T-helper 22 cell (primary cell): ENCODE data around the gene PCID2.
"Not testable (repeated sequence)": the region's sequence is repeated elsewhere in the genome, so short reads cannot be mapped to it uniquely, and the experiment has no call there.

ENCODE experiments used
- DNase-seq: peaks from one replicate; pipeline ENCODE4 v3.0.0-alpha.2; 2020; ENCODE audit warnings: low read depth

PCID2 gene

GRCh38 chr13:113164492-113164891, 44.0 kb downstream of the PCID2 start:
- no peak for DNase-seq

DNA sequence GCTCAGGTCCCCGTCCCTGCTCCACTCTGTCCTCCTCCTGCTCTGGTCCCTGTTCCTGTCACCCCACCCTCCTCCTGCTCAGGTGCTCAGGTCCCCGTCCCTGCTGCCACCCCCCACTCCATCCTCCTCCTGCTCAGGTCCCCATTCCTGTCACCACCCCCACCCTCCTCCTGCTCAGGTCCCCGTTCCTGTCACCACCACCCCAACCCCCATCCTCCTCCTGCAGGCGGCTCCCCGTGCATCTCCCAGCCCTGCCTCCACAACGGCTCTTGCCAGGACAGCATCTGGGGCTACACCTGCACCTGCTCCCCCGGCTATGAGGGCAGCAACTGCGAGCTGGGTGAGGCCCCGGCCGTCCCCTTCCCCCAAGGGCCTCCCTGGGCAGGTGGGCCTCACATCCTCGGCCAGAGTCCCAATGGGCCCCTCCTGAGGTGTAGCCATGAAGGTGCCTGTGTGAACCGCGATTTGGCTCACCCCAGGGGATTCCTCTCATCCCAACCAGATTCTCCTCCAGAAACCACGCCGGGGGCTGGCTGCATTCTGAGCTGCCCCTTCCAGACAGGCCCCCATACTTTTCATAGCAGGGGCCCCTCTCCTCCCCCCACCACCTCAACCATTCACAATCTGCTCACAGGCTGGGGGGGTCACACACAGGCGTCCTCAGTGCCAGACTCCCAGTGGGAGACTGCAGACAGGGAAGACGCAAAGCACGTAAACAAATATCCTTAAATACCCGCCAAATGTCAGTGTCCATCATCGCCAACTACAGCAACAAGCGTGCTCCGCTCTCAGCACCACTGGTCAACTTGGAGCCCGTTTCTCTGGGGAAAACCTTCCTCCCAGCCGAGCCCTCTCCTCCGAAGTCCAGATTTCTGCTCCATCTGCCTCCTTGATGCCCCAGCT, 45.4 kb downstream of the PCID2 start:
- no peak for DNase-seq

- DNase-seq = not testable (repeated sequence)
Measured at GRCh38 chr13:113161975-113162374, 46.5 kb downstream of the PCID2 start.

GRCh38 chr13:113161433-113161832, 47.0 kb downstream of the PCID2 start:
- no peak for DNase-seq

- DNase-seq = no peak
Measured at GRCh38 chr13:113160983-113161382, 47.5 kb downstream of the PCID2 start.

DNA sequence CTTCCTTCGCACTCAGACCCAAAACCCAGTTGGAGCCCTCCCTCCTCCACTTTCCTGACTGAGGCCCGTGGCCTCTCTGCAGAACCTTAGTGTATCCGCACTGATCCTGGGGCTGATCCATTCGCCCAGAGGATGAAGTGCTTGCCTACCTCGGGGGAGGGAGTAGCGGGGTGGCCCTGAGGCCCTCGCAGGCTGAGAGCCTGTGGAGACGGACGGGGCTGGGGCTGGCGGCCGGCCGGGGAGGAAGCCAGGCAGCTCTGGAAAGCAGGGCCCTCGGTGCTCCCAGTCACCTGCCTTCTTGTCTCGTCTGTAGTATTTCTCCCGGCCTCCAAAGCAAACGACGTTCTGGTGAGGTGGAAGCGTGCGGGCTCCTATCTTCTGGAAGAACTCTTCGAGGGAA, 48.8 kb downstream of the PCID2 start:
- DNase-seq = no peak

- no peak for DNase-seq
Measured at GRCh38 chr13:113158946-113159345, 49.5 kb downstream of the PCID2 start.

- DNase-seq = no peak
Measured at GRCh38 chr13:113157929-113158747, 50.3 kb downstream of the PCID2 start, which contains the start of gene PROZ. PROZ (plus strand) TSS chr13:113158648; CDS start chr13:113158661, 13 bp downstream.

- DNase-seq = no peak
Measured at GRCh38 chr13:113157206-113157928, 51.1 kb downstream of the PCID2 start.

DNA sequence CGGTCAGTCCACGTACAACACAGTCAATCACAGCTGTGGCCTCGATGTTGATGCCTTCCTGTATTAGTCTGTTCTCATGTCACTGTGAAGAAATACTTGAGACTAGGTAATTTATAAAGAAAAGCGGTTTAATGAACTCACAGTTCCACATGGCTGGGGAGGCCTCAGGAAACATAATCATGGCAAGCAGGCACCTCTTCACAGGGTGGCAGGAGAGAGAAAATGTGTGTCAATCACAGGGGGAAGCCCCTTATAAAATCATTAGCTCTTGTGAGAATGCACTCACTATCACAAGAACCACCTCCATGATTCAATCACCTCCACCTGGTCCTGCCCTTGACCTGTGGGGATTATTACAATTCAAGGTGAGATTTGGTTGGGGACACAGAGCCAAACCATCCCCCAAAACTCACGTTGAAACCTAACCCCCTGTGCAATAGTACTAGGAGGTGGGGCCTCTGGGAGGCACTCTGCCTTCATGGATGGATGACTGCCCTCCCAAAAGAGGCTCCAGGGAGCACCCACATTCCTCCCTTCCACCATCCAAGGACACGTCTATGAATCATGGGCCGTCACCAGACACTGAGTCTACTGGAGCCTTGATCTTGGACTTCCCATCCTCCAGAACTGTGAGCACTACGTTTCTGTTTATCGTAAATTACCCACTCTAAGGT, 52.4 kb downstream of the PCID2 start:
- DNase-seq = no peak

DNA sequence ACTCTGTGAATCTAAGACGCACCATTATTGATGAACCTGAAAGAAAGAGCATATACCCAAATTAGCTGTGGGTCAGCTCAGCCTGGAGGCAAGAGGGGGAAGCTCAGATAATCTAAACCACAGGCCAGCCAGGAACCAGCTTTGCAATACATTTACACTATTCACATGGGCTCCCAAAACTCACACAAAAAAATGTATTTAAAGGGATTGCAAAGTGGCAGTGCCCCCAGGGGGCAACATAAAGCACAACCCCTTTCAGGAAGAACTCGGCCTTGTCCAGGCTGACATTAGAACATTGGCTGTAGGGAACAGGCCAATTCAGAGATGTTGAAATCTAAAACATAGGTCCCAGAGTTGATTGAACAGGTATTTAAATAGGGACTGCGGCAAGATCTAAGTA, 53.3 kb downstream of the PCID2 start:
- DNase-seq = no peak

- peak; percentile 63 for DNase-seq
Measured at GRCh38 chr13:113153810-113154748, 54.4 kb downstream of the PCID2 start.

DNA sequence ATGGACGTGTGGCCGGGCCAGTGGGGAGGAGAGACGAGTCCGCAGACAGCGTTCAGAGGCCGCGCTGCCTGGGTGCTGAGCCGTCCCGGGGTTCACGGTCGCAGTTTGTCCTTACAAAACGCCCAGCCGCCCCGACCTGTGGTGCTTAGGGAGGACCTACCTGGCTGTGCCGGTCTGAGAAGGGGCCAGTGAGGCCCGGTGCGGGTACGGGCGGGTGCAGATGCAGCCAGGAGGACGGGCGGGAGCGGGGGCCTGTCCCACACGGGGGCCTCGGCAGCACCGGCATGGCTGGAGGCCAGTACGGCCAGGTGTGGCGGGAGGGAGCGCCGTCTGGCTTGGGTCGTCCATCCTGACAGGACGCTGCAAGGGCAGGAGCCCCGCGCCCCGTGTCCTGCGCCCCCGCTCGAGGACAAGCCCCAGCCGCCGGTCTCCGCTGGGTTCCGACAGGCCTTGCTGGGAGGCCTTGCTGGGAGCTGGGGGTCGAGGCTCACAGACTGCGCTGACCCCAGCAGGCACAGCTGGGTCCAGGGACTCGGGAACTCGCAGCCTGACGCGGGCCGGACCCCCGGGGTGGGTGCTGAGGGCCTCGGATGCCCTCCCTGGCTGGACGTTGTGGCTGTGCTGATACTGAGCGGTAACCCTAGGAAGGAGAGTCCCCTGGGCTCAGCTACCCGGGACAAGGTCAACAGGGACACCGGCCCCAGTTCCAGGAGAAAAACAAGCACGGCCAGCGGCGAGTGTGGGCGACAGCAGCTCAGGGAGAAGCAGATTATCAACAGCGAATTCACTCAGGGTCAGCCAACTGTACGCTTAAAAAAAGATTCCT, 55.3 kb downstream of the PCID2 start:
- DNase-seq = no peak

DNA sequence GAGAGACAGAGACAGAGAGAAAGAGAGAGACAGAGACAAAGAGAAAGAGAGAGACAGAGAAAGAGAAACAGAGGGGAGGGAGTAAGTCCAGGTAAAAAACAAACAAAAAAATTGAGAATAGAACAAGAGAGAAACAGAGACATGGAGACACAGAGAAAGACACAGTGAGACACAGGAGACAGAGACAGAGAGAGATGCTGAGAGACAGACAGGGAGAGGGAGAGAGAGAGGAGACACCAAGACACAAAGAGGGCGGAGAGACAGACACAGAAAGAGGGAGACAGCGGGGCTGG, 55.8 kb downstream of the PCID2 start:
- no peak for DNase-seq

DNA sequence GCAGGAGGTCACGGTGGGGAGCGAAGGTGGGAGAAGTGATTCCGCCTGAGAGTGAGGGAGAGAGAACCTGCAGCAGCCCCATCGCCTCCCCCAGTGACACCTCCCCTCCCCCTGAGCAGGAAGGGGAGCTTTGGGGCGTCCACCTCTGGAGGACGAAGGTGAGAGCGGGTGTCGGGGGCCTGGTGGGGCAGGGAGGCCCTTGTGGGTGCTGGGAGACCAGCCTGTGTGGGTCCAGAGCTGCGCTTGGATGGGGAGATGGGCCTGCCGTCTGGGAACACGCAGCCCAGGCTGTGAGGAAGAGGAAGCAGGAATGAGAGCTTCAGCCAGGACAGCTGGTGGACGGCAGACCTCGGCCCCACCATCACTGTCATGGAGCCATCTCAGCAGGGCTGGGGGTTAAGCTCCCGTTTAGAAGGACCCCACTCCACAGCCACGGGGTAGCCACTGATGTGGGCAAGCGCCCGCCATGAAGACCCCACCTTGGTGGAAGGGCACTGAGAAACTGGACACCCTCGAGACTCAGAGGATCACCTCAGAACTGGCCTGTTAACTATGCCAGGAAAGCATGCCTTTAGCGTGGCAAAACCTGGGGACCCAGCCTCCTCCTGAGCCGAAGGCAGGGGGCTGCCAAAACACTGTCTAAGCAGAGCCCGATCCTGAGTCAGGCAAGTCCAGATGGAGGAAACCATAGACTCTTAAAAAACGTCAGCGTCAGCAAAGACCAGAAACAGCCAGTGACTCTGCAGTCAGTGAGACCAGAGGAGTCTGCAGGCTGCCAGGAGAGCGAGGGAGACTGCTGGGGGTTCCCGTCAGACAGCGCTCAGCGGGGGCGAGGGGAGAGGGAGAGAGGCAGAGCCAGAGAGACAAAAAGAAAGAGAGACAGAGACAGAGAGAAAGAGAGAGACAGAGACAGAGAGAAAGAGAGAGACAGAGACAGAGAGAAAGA, 56.5 kb downstream of the PCID2 start:
- no peak for DNase-seq

- DNase-seq = no peak
Measured at GRCh38 chr13:113150550-113151365, 57.7 kb downstream of the PCID2 start.

- DNase-seq = no peak
Measured at GRCh38 chr13:113149711-113150549, 58.5 kb downstream of the PCID2 start.
